Breast epithelium (tissue), 4 donors: Measurements from ENCODE around the gene PSIP1. TPM values are rescaled to one million over a fixed set of nuclear protein-coding genes. Genes with fewer than 3 reads are reported as not detected.

Experiments
- DNase-seq, 2 donors: peaks; one replicate each; pipeline ENCODE4 v3.0.0-alpha.2; 2019; ENCODE audit warnings: low spot score in 2 of 2
- H3K27ac ChIP-seq, 2 donors: fragments of 200-600 bp; sonication (generic) in 1 of 2; one replicate each; pipeline ENCODE4 v1.5.1; 2016 to 2019; ENCODE audit warnings: mild to moderate bottlenecking in 1 of 2
- H3K27me3 ChIP-seq, 2 donors: fragments of 200-600 bp; sonication (generic) in 1 of 2; one replicate each; pipeline versions ENCODE4 v1.5.1 to v1.6.0; 2017 to 2019; ENCODE audit warnings: control low read depth in 1 of 2, mild to moderate bottlenecking in 1 of 2
- H3K36me3 ChIP-seq: fragments of 200-600 bp; one replicate; pipeline ENCODE4 v1.5.1; 2019
- H3K4me1 ChIP-seq, 2 donors: fragments of 200-600 bp; sonication (generic); one replicate each; pipeline ENCODE4 v1.5.1; 2016 to 2019; ENCODE audit warnings: control low read depth in 1 of 2
- H3K4me3 ChIP-seq, 3 donors: fragments of 200-600 bp; sonication (generic); 1 replicate in 2 of 3; 2 replicates in 1 of 3; pipeline ENCODE4 v1.5.1; 2016 to 2019; ENCODE audit warnings: mild to moderate bottlenecking in 3 of 3, moderate library complexity in 2 of 3
- H3K9me3 ChIP-seq, 2 donors: fragments of 200-600 bp; sonication (generic) in 1 of 2; one replicate each; pipeline ENCODE4 v1.5.1; 2016 to 2019; ENCODE audit warnings: control low read depth in 1 of 2
- POLR2A ChIP-seq: fragments of 450-650 bp; IDR thresholded peaks from one replicate; pipeline ENCODE4 v1.6.1; 2016; ENCODE audit warnings: antibody characterized with exemption, mild to moderate bottlenecking, moderate library complexity
- POLR2AphosphoS5 ChIP-seq, 3 donors: sonication (generic); formaldehyde crosslinking; IDR thresholded peaks; one replicate each; pipeline ENCODE4 v1.6.1; 2017; ENCODE audit warnings: antibody characterized with exemption in 3 of 3
- intact Hi-C: fragments of 100-400 bp; cut with DNase I; formaldehyde crosslinking; loops from one replicate; pipeline ENCODE4 v1.15.1; 2023; ENCODE audit warnings: low total_unique reads
- total RNA-seq, 3 donors: library from RNA; depleted of rRNA; stranded (reverse); fragments of >200 nt; gene quantifications; one replicate each; pipeline ENCODE4 v1.1.0, GENCODE V29; 2016
- TF ChIP-seq, protein P1 (sequence below), 3 donors: fragments of 450-650 bp; IDR thresholded peaks; one replicate each; pipeline ENCODE4 v1.5.1; 2016 to 2017; ENCODE audit warnings: antibody characterized with exemption in 3 of 3, mild to moderate bottlenecking in 3 of 3, moderate library complexity in 3 of 3

PSIP1 gene
- total RNA-seq, 3 donors from 2014 or later = 28.0 to 39.1 (median 39.0) TPM

DNA sequence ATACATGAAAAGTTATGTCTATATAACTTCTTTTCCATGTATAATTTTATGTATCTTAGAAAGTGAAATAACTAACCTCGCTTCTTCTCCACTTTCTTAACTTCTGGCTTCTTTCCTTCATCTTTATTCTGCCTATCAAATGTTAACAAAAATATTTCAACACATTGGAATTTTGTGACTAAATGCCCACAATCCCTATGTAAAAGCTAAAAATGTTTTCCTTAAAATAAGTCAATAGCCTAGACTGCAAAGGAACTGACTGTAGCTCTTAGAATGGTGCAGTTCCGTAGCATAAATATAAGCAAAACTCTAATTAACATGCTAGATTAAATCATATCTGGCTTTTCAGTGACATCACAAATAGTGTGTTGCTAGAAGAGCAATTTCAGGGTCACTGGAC, 40.9 kb downstream of the PSIP1 start:
- no peaks in the 10 kb centered on the region for H3K4me1 ChIP-seq
- intact Hi-C loops = no loop called here
- H3K4me3 ChIP-seq = no peak overlapping the region
- no peaks in the 10 kb centered on the region for H3K27me3 ChIP-seq
- TF ChIP-seq, protein P1, sequence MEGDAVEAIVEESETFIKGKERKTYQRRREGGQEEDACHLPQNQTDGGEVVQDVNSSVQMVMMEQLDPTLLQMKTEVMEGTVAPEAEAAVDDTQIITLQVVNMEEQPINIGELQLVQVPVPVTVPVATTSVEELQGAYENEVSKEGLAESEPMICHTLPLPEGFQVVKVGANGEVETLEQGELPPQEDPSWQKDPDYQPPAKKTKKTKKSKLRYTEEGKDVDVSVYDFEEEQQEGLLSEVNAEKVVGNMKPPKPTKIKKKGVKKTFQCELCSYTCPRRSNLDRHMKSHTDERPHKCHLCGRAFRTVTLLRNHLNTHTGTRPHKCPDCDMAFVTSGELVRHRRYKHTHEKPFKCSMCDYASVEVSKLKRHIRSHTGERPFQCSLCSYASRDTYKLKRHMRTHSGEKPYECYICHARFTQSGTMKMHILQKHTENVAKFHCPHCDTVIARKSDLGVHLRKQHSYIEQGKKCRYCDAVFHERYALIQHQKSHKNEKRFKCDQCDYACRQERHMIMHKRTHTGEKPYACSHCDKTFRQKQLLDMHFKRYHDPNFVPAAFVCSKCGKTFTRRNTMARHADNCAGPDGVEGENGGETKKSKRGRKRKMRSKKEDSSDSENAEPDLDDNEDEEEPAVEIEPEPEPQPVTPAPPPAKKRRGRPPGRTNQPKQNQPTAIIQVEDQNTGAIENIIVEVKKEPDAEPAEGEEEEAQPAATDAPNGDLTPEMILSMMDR (IDR thresholded peaks at IDR 0.05) = no peak
- no peak for TF ChIP-seq POLR2AphosphoS5 (IDR thresholded peaks at IDR 0.05)
- TF ChIP-seq POLR2A = no peak
- no peaks in the 10 kb centered on the region for H3K9me3 ChIP-seq
- H3K36me3 ChIP-seq = no peaks in the 10 kb centered on the region
- DNase-seq = no peak
- no peak overlapping the region for H3K27ac ChIP-seq

- H3K4me3 ChIP-seq = no peak overlapping the region
- no peaks in the 10 kb centered on the region for H3K4me1 ChIP-seq
- H3K27ac ChIP-seq = no peak overlapping the region
- no peak for DNase-seq
- intact Hi-C loops = no loop called here
- no peaks in the 10 kb centered on the region for H3K27me3 ChIP-seq
- TF ChIP-seq POLR2AphosphoS5 (IDR thresholded peaks at IDR 0.05) (no peak), POLR2A (no peak)
- TF ChIP-seq, protein P1 (IDR thresholded peaks at IDR 0.05) = no peak
- H3K9me3 ChIP-seq = no peaks in the 10 kb centered on the region
- H3K36me3 ChIP-seq = no peaks in the 10 kb centered on the region
These were observed 41.4 kb downstream of the PSIP1 start for GRCh38 chr9:15469406-15469805.

DNA sequence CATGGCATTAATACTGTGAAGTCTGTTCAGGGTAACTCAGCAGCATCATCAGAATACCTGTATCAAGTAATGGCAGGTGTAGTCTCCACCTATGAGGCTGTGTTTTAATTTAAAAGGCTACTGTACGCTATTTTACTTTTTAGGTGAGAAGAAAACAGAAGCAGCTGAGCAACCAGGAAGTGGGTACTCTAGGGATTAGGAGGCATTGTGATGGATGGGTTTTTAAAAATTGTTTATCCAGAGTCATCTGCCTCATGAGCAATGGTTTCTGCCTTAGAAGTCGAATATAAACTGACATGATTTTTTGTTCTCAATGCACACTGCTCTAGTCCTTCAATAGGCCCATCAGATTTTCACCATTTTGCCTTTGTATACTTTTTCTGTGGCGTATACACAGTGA, 42.6 kb downstream of the PSIP1 start:
- Histone ChIP-seq H3K27me3 (no peaks in the 10 kb centered on the region), H3K9me3 (no peaks in the 10 kb centered on the region), H3K4me1 (no peaks in the 10 kb centered on the region), H3K27ac (no peak overlapping the region), H3K4me3 (no peak overlapping the region), H3K36me3 (no peaks in the 10 kb centered on the region)
- intact Hi-C loops = no loop called here
- DNase-seq = no peak
- TF ChIP-seq POLR2AphosphoS5 (IDR thresholded peaks at IDR 0.05) (no peak), POLR2A (no peak)
- TF ChIP-seq, protein P1 (IDR thresholded peaks at IDR 0.05) = no peak

- no peak for DNase-seq
- H3K9me3 ChIP-seq = no peaks in the 10 kb centered on the region
- TF ChIP-seq, protein P1 (IDR thresholded peaks at IDR 0.05) = no peak
- TF ChIP-seq POLR2A (no peak), POLR2AphosphoS5 (IDR thresholded peaks at IDR 0.05) (no peak)
- no peaks in the 10 kb centered on the region for H3K36me3 ChIP-seq
- H3K4me1 ChIP-seq = no peaks in the 10 kb centered on the region
- no peak overlapping the region for H3K27ac ChIP-seq
- H3K27me3 ChIP-seq = no peaks in the 10 kb centered on the region
- H3K4me3 ChIP-seq = no peak overlapping the region
- intact Hi-C loops = no loop called here
These were observed 49.2 kb downstream of the PSIP1 start for GRCh38 chr9:15461601-15462000.

DNA sequence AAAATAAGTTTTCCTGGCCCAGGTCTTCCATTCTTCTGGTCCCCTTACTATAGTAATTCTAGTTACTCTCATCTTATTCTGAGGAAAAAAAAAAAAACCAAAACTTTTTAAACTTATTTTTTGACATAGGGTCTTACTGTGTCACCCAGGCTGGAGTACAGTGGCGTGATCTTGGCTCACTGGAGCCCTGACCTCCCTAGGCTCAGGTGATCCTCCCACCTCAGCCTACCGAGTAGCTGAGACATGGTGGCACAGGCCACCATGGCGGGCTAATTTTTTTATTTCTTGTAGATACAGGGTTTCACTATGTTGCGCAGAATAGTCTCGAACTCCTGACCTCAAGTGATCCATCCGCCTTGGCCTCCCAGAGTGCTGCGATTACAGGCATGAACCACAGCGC, 49.7 kb downstream of the PSIP1 start:
- Histone ChIP-seq H3K9me3 (no peaks in the 10 kb centered on the region), H3K4me1 (no peaks in the 10 kb centered on the region), H3K36me3 (no peaks in the 10 kb centered on the region), H3K4me3 (no peak overlapping the region), H3K27me3 (no peaks in the 10 kb centered on the region), H3K27ac (no peak overlapping the region)
- intact Hi-C loops = no loop called here
- no peak for TF ChIP-seq POLR2A
- TF ChIP-seq, protein P1 (IDR thresholded peaks at IDR 0.05) = no peak
- TF ChIP-seq POLR2AphosphoS5 (IDR thresholded peaks at IDR 0.05) = no peak
- DNase-seq = no peak
